Endothelial cell of umbilical vein (primary cell): ENCODE measurements around the gene PIK3R1. TPM values are rescaled to one million over a fixed set of nuclear protein-coding genes. Genes with fewer than 3 reads are reported as not detected.

Experiments
- BruUV-seq: library from RNA; stranded (reverse); fragments of 400-500 nt; replicated peaks from 2 replicates; lab custom pipeline; 2021; lab: Mats Ljungman, UMichigan
- CTCF ChIA-PET: fragments of 300-600, 350-600 bp; sonication (Branson Sonifier 250); formaldehyde crosslinking; loops from one replicate; lab custom pipeline; 2021; ENCODE audit warnings: antibody characterized with exemption, inconsistent platforms; lab: Charles Lee
- POLR2A ChIA-PET: fragments of 300-600, 350-600 bp; sonication (Branson Sonifier 250); formaldehyde crosslinking; loops from one replicate; lab custom pipeline; 2021; ENCODE audit warnings: antibody characterized with exemption, inconsistent platforms; lab: Charles Lee
- DNase-seq: peaks from one replicate; pipeline ENCODE4 v3.0.0-alpha.2; 2011; ENCODE audit warnings: low read depth, low spot score
- FAIRE-seq: peaks from 2 replicates; lab custom pipeline; 2011; peaks lifted over from hg19 to GRCh38; lab: Jason Lieb, UNC
- H2AFZ ChIP-seq: 2 replicates; pipeline ENCODE4 v1.6.0; 2012; ENCODE audit warnings: low read depth, low read length, control low read depth, inconsistent platforms
- H3K27ac ChIP-seq: 2 replicates; pipeline ENCODE4 v1.5.1; 2011; ENCODE audit warnings: low read depth, mild to moderate bottlenecking, control low read depth, low read length, moderate library complexity; ENCODE audit not compliant: insufficient read depth
- H3K27me3 ChIP-seq, 2 experiments: 2 replicates each; pipeline versions ENCODE4 v1.6.0 to v1.6.1; 2011; ENCODE audit warnings: low read length in 2 of 2, mixed read lengths in 1 of 2; ENCODE audit not compliant: control insufficient read depth in 2 of 2, insufficient read depth in 2 of 2
- H3K36me3 ChIP-seq, 2 experiments: 2 replicates in 1 of 2; 3 replicates in 1 of 2; pipeline ENCODE4 v1.5.1; 2011; ENCODE audit warnings: low read length in 2 of 2, mild to moderate bottlenecking in 1 of 2, moderate library complexity in 1 of 2; ENCODE audit not compliant: control insufficient read depth in 2 of 2, insufficient read depth in 2 of 2; ENCODE audit errors: extremely low read depth in 1 of 2
- H3K4me1 ChIP-seq: 3 replicates; pipeline ENCODE4 v1.5.1; 2011; ENCODE audit warnings: mild to moderate bottlenecking, low read length; ENCODE audit not compliant: control insufficient read depth, insufficient read depth; ENCODE audit errors: extremely low read depth
- H3K4me2 ChIP-seq: 2 replicates; pipeline ENCODE4 v1.6.1; 2011; ENCODE audit warnings: low read length, control low read depth, mixed read lengths; ENCODE audit not compliant: insufficient read depth
- H3K4me3 ChIP-seq, 3 experiments: fragments of 200-600 bp in 1 of 3; sonication (generic), shearing (Covaris generic) in 1 of 3; replicated peaks in 1 of 3; 2 replicates each; pipeline ENCODE4 v1.5.1; 2011 to 2016; ENCODE audit warnings: control low read depth in 3 of 3, low read length in 3 of 3, mild to moderate bottlenecking in 2 of 3, inconsistent platforms in 1 of 3, low read depth in 1 of 3, moderate library complexity in 1 of 3; ENCODE audit not compliant: insufficient read depth in 1 of 3
- H3K79me2 ChIP-seq: 2 replicates; pipeline ENCODE4 v1.6.0; 2012; ENCODE audit warnings: low read length, inconsistent platforms; ENCODE audit not compliant: control insufficient read depth, insufficient read depth
- H3K9ac ChIP-seq: replicated peaks from 2 replicates; pipeline ENCODE3; 2011; ENCODE audit warnings: low read length, control low read depth; ENCODE audit not compliant: insufficient read depth; ENCODE audit errors: extremely low read depth
- H3K9me1 ChIP-seq: replicated peaks from 3 replicates; pipeline ENCODE4 v1.6.0; 2011; ENCODE audit warnings: mild to moderate bottlenecking, low read length; ENCODE audit not compliant: control insufficient read depth, insufficient read depth; ENCODE audit errors: extremely low read depth
- H3K9me3 ChIP-seq: replicated peaks from 2 replicates; pipeline ENCODE4 v1.5.1; 2012; ENCODE audit warnings: low read length, inconsistent platforms; ENCODE audit not compliant: control insufficient read depth, insufficient read depth
- H4K20me1 ChIP-seq: replicated peaks from 2 replicates; pipeline ENCODE3; 2011; ENCODE audit warnings: mild to moderate bottlenecking, low read length; ENCODE audit not compliant: control insufficient read depth, insufficient read depth; ENCODE audit errors: extremely low read depth
- FOS ChIP-seq: IDR thresholded peaks from 2 replicates; pipeline ENCODE4 v1.6.1; 2011; ENCODE audit warnings: mild to moderate bottlenecking, low read length, moderate library complexity, borderline replicate concordance; ENCODE audit not compliant: insufficient read depth
- GATA2 ChIP-seq: IDR thresholded peaks from 2 replicates; pipeline ENCODE4 v1.7.0; 2011; ENCODE audit warnings: low read depth, mild to moderate bottlenecking, moderate library complexity, mixed read lengths, low read length; ENCODE audit not compliant: insufficient read length, insufficient read depth
- MYC ChIP-seq: IDR thresholded peaks from one replicate; pipeline ENCODE4 v1.6.1; 2011; ENCODE audit warnings: mild to moderate bottlenecking, low read depth, low read length
- POLR2A ChIP-seq: IDR thresholded peaks from 2 replicates; pipeline ENCODE4 v1.6.1; 2012; ENCODE audit warnings: low read depth, mild to moderate bottlenecking, control low read depth, low read length
- dilution Hi-C: fragments of 300-500 bp; cut with MboI; formaldehyde crosslinking; loops from one replicate; pipeline ENCODE4 v1.15.0; 2019; ENCODE audit warnings: low sequenced_read_pairs; ENCODE audit not compliant: extremely low pct_ligation_motif_present
- intact Hi-C: fragments of 100-400 bp; cut with micrococcal nuclease; formaldehyde crosslinking; loops from one replicate; pipeline ENCODE4 v1.10.0; 2022
- polyA plus RNA-seq, 4 experiments: library from polyadenylated mRNA; depleted of rRNA in 3 of 4; stranded (reverse) in 3 of 4; unstranded in 1 of 4; fragments of >200 nt; gene quantifications; 2 replicates each; pipeline versions ENCODE4 v1.2.1 to v1.2.3, GENCODE V29; 2011 to 2012; ENCODE audit warnings: missing spikeins in 1 of 4
- total RNA-seq: library from RNA; stranded (reverse); gene quantifications from 2 replicates; pipeline ENCODE4 v1.2.3, GENCODE V29; 2021

The PIK3R1 gene
- total and polyA plus RNA-seq, 2 donors (not counting 3 experiments of a cell fraction or from before 2014, with no cell fraction given) = 2.8 to 30.0 TPM

DNA sequence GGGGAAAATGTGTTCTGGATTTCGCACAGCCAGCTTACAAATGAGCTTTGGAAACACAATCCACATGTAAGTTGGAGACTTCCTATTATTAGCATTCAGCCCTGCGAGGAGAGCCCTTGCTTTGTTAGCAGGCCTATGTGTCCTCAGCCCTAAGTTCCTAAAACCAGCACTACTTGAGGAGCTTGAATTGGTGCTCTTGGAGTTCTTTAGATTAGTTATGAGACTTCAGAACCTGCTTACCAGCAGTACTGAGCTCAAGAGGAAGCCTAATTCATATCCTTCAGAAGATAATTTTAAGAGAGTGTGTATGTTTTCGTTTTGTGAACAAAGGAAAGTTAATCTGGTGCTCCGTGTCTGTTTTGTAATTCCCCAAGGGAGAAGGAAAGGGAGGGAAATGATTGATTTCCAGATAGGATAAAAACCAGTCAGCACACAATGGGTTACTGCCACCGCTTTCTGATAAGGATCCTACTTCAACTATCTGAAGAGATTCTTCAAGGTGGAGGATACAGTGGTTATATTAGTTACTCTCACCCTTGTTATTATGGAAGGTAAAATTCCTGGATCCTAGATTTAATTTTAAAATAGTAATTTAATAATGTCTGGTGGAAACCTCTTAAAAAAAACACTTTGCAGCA, 35.2 kb downstream of the PIK3R1 start:
- peaks cover 58% of the 10 kb centered on the region for H3K4me1 ChIP-seq
- no peak overlapping the region for H3K4me3 ChIP-seq
- peak; percentile 55 for DNase-seq
- peak overlapping the region; percentile 65 for H3K4me2 ChIP-seq
- POLR2A ChIA-PET = interaction anchor here (2.2 kb wide), 1 partner anchor 36 kb away, joined by 9 read pairs; the partner anchor contains the start of gene PIK3R1
- CTCF ChIA-PET = interaction anchor here (1.2 to 7.4 kb wide), 5 partner anchors 35 to 1094 kb away, joined by 3 to 222 read pairs (median 10); partner anchors contain the start of gene PIK3R1
- peaks cover 42% of the 10 kb centered on the region for H3K79me2 ChIP-seq
- intact Hi-C loops = loop anchor here (1.0 to 5.0 kb wide), 5 partner anchors 251 to 933 kb away; no protein-coding TSS in a partner anchor
- no peaks in the 10 kb centered on the region for H3K36me3 ChIP-seq
- peak; percentile 56 for FAIRE-seq
- dilution Hi-C loops = loop anchor here (25.0 kb wide), 1 partner anchor 1088 kb away; no protein-coding TSS in a partner anchor
- H3K27ac ChIP-seq = peak overlapping the region; percentile 72
- no TSS peak for BruUV-seq
- H3K9me3 ChIP-seq = no peaks in the 10 kb centered on the region
- H2AFZ ChIP-seq = peak overlapping the region; percentile 24
- TF ChIP-seq GATA2 = peak; percentile 70
- TF ChIP-seq MYC = no peak
- no peaks in the 10 kb centered on the region for H4K20me1 ChIP-seq
- H3K9me1 ChIP-seq = no peaks in the 10 kb centered on the region
- peak overlapping the region; percentile 46 for H3K9ac ChIP-seq
- no peaks in the 10 kb centered on the region for H3K27me3 ChIP-seq

DNA sequence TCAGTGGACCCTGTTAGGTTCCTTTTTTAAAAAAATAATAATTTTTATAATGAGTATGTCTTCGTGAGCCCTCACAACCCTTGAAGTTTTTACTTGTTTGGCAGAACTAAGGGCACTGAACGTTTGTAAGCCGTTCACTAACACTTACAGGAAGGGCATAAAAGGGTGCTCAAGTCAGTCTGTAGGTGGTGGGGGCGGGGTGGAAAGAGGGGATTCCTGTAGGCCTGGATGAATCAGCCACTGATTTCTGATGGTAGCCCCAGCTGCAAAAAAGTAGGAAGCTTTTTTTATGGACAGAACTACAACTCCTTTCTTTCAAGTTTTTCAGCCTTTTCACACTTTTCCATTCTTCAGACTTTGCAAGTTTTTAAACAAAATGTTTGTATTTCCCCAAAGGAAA, 35.8 kb downstream of the PIK3R1 start:
- FAIRE-seq = peak; percentile 4
- Histone ChIP-seq H3K36me3 (no peaks in the 10 kb centered on the region), H3K27me3 (no peaks in the 10 kb centered on the region), H4K20me1 (no peaks in the 10 kb centered on the region), H3K4me1 (peaks cover 55% of the 10 kb centered on the region), H3K9me1 (no peaks in the 10 kb centered on the region), H2AFZ (no peak overlapping the region), H3K9me3 (no peaks in the 10 kb centered on the region), H3K4me2 (peak overlapping the region; percentile 65), H3K79me2 (peaks cover 41% of the 10 kb centered on the region), H3K9ac (no peak overlapping the region), H3K27ac (peak overlapping the region; percentile 72), H3K4me3 (no peak overlapping the region)
- dilution Hi-C loops = loop anchor here (25.0 kb wide), 1 partner anchor 1089 kb away; no protein-coding TSS in a partner anchor
- DNase-seq = peak; percentile 63
- POLR2A ChIA-PET = no interaction called here
- TF ChIP-seq FOS (peak; percentile 51), POLR2A (no peak)
- CTCF ChIA-PET = interaction anchor here (1.1 to 7.4 kb wide), 8 partner anchors 10 to 1094 kb away, joined by 3 to 222 read pairs (median 8); partner anchors contain the start of gene PIK3R1
- intact Hi-C loops = loop anchor here (1.0 to 5.0 kb wide), 5 partner anchors 252 to 934 kb away; no protein-coding TSS in a partner anchor
- no TSS peak for BruUV-seq
